B cell (primary cell): ENCODE measurements around the gene RARB. TPM values are rescaled to one million over a fixed set of nuclear protein-coding genes. Genes with fewer than 3 reads are reported as not detected.

Experiments used
- ATAC-seq: fragments of 200-7000 bp; cut with Tn5 transposase; one replicate; pipeline ENCODE4 v1.10.0; 2021; ENCODE audit warnings: low read depth, mild to moderate bottlenecking, moderate number of reproducible peaks, moderate library complexity
- CTCF ChIA-PET: fragments of 350-600 bp; sonication (Branson Sonifier 250); formaldehyde crosslinking; loops from one replicate; lab custom pipeline; 2021; ENCODE audit warnings: antibody characterized with exemption, inconsistent platforms; lab: Charles Lee
- POLR2A ChIA-PET: fragments of 350-600 bp; sonication (Branson Sonifier 250); formaldehyde crosslinking; loops from one replicate; lab custom pipeline; 2021; ENCODE audit warnings: antibody characterized with exemption; lab: Charles Lee
- DNase-seq: peaks from one replicate; pipeline ENCODE4 v3.0.0; 2013
- H2AFZ ChIP-seq: 2 replicates; pipeline ENCODE4 v1.6.1; 2012; ENCODE audit warnings: mild to moderate bottlenecking, low read depth, low read length; ENCODE audit not compliant: insufficient read depth, poor library complexity, severe bottlenecking
- H3K27ac ChIP-seq, 2 donors: 1 replicate in 1 of 2; 2 replicates in 1 of 2; pipeline ENCODE4 v1.5.1; 2012 to 2013; ENCODE audit warnings: low read length in 2 of 2, mild to moderate bottlenecking in 2 of 2, moderate library complexity in 1 of 2
- H3K27me3 ChIP-seq, 4 experiments: fragments of 200-600 bp in 1 of 4; sonication (generic) in 1 of 4; replicated peaks in 1 of 4; 1 replicate in 2 of 4; 2 replicates in 2 of 4; pipeline versions ENCODE4 v1.6.1 to v1.7.0; 2013 to 2016; ENCODE audit warnings: low read length in 3 of 4, mild to moderate bottlenecking in 2 of 4, mixed read lengths in 1 of 4, moderate library complexity in 1 of 4; ENCODE audit not compliant: insufficient read depth in 4 of 4, control insufficient read depth in 3 of 4; ENCODE audit errors: control extremely low read depth in 1 of 4
- H3K36me3 ChIP-seq, 2 experiments: replicated peaks in 1 of 2; 1 replicate in 1 of 2; 2 replicates in 1 of 2; pipeline versions ENCODE4 v1.6.1 to v1.7.1; 2013; ENCODE audit warnings: low read length in 1 of 2; ENCODE audit not compliant: insufficient read depth in 2 of 2, control insufficient read depth in 1 of 2; ENCODE audit errors: control extremely low read depth in 1 of 2, extremely low read depth in 1 of 2
- H3K4me1 ChIP-seq, 2 donors: fragments of 200-600 bp in 1 of 2; sonication (generic) in 1 of 2; 1 replicate in 1 of 2; 2 replicates in 1 of 2; pipeline versions ENCODE4 v1.5.1 to v1.6.1; 2013 to 2017; ENCODE audit warnings: low read length in 2 of 2; ENCODE audit not compliant: control insufficient read depth in 2 of 2, insufficient read depth in 2 of 2
- H3K4me2 ChIP-seq: replicated peaks from 2 replicates; pipeline ENCODE3; 2012; ENCODE audit warnings: mild to moderate bottlenecking, low read depth, low read length; ENCODE audit not compliant: poor library complexity, severe bottlenecking
- H3K4me3 ChIP-seq, 5 experiments: fragments of 200-600 bp in 1 of 5; sonication (generic) in 1 of 5; 1 replicate in 3 of 5; 2 replicates in 2 of 5; pipeline versions ENCODE4 v1.5.1 to v1.7.0; 2011 to 2016; ENCODE audit warnings: low read length in 4 of 5, mild to moderate bottlenecking in 4 of 5, low read depth in 2 of 5, control low read depth in 1 of 5, moderate library complexity in 1 of 5; ENCODE audit not compliant: insufficient read depth in 1 of 5; ENCODE audit errors: control extremely low read depth in 1 of 5, extremely low read depth in 1 of 5
- H3K79me2 ChIP-seq: fragments of 200-600 bp; sonication (generic); one replicate; pipeline ENCODE4 v1.6.0; 2016; ENCODE audit warnings: low read length; ENCODE audit not compliant: control insufficient read depth, insufficient read depth
- H3K9ac ChIP-seq: fragments of 200-600 bp; sonication (generic); 2 replicates; pipeline ENCODE4 v1.6.1; 2017; ENCODE audit warnings: mild to moderate bottlenecking, low read length, moderate library complexity
- H3K9me3 ChIP-seq, 3 donors: one replicate each; pipeline versions ENCODE4 v1.6.1 to v1.7.1; 2013; ENCODE audit warnings: low read length in 2 of 3; ENCODE audit not compliant: control insufficient read depth in 2 of 3, insufficient read depth in 1 of 3; ENCODE audit errors: control extremely low read depth in 1 of 3
- H4K20me1 ChIP-seq: 2 replicates; pipeline ENCODE4 v1.6.0; 2012; ENCODE audit warnings: mild to moderate bottlenecking, low read length; ENCODE audit not compliant: insufficient read depth, control insufficient read depth, poor library complexity, severe bottlenecking
- H3K27ac Mint-ChIP-seq: one replicate; pipeline ENCODE4 v1.8.0; 2021; ENCODE audit warnings: mixed read lengths
- H3K27me3 Mint-ChIP-seq: one replicate; pipeline ENCODE4 v1.8.0; 2021; ENCODE audit warnings: mixed read lengths
- H3K4me1 Mint-ChIP-seq: one replicate; pipeline ENCODE4 v1.8.0; 2021; ENCODE audit warnings: mixed read lengths
- H3K4me3 Mint-ChIP-seq: one replicate; pipeline ENCODE4 v1.8.0; 2021; ENCODE audit warnings: mixed read lengths
- H3K9me3 Mint-ChIP-seq: one replicate; pipeline ENCODE4 v1.8.0; 2022; ENCODE audit warnings: mixed read lengths; ENCODE audit not compliant: insufficient read depth
- CTCF ChIP-seq: fragments of 200-600 bp; IDR thresholded peaks from one replicate; pipeline ENCODE4 v1.8.0; 2022; ENCODE audit warnings: antibody characterized with exemption, mild to moderate bottlenecking
- EZH2 ChIP-seq: IDR thresholded peaks from 2 replicates; pipeline ENCODE4 v1.6.1; 2012; ENCODE audit warnings: borderline replicate concordance, low read depth, mild to moderate bottlenecking, moderate library complexity, low read length; ENCODE audit not compliant: insufficient read depth, poor library complexity, severe bottlenecking
- whole genome bisulfite sequencing: methylation state at CpG from one replicate; pipeline ENCODE4 v1.1.5; 2013; ENCODE audit warnings: missing lambda C conversion rate; ENCODE audit not compliant: insufficient coverage; 5-methylcytosine and 5-hydroxymethylcytosine counted together
- intact Hi-C: fragments of 100-400 bp; cut with micrococcal nuclease; formaldehyde crosslinking; loops from one replicate; pipeline ENCODE4 v1.10.0; 2022
- polyA plus RNA-seq: library from polyadenylated mRNA; depleted of rRNA; stranded (reverse); fragments of >200 nt; gene quantifications from 2 replicates; pipeline ENCODE4 v1.2.3, GENCODE V29; 2012
- total RNA-seq, 2 donors: library from RNA; stranded (reverse); fragments of 120-200 nt in 1 of 2; gene quantifications; 1 replicate in 1 of 2; 2 replicates in 1 of 2; pipeline versions ENCODE4 v1.2.3 to v1.2.4, GENCODE V29; 2013 to 2022

Gene RARB
- total and polyA plus RNA-seq, 2 donors (not counting 1 experiment from before 2014, with no cell fraction given): not detected

- intact Hi-C loops: no loop called here
- no CpG with 5 or more reads among the region's 4 CpGs for WGBS
- TF ChIP-seq CTCF (no peak), EZH2 (no peak)
Measured at GRCh38 chr3:25445731-25446130, 17.7 kb downstream of the RARB start.

GRCh38 chr3:25447285-25447684 is 19.2 kb downstream of the RARB start:
- no peak overlapping the region for H2AFZ ChIP-seq
- H3K4me3 Mint-ChIP-seq: no peak overlapping the region
- H3K27me3 ChIP-seq: no peaks in the 10 kb centered on the region
- no peaks in the 10 kb centered on the region for H3K36me3 ChIP-seq
- DNase-seq: no peak
- H3K9me3 ChIP-seq: peaks cover 0 to 4% (median 0%) of the 10 kb centered on the region in 3 donors
- no peaks in the 10 kb centered on the region for H3K9me3 Mint-ChIP-seq
- H3K9ac ChIP-seq: no peak overlapping the region
- intact Hi-C loops: no loop called here
- CTCF ChIA-PET: no interaction called here
- H3K4me3 ChIP-seq: no peak overlapping the region
- TF ChIP-seq EZH2 (no peak), CTCF (no peak)
- no peak overlapping the region for H3K4me2 ChIP-seq
- no peak overlapping the region for H3K27ac Mint-ChIP-seq
- H3K4me1 ChIP-seq: no peaks in the 10 kb centered on the region
- no peaks in the 10 kb centered on the region for H3K79me2 ChIP-seq
- WGBS: 88% methylated on average over 1 of the region's 3 CpGs
- no peak overlapping the region for H3K27ac ChIP-seq
- no peaks in the 10 kb centered on the region for H4K20me1 ChIP-seq
- H3K27me3 Mint-ChIP-seq: no peaks in the 10 kb centered on the region
- no peak for ATAC-seq
- H3K4me1 Mint-ChIP-seq: no peaks in the 10 kb centered on the region
- POLR2A ChIA-PET: no interaction called here

More at GRCh38 chr3:25445731-25446130, 17.7 kb downstream of the RARB start:
- no peaks in the 10 kb centered on the region for H3K36me3 ChIP-seq
- no peaks in the 10 kb centered on the region for H3K79me2 ChIP-seq
- peaks cover 0 to 2% (median 0%) of the 10 kb centered on the region in 3 donors for H3K9me3 ChIP-seq
- no peaks in the 10 kb centered on the region for H3K4me1 ChIP-seq
- H3K9me3 Mint-ChIP-seq: no peaks in the 10 kb centered on the region
- no peaks in the 10 kb centered on the region for H3K27me3 ChIP-seq
- DNase-seq (no peak), ATAC-seq (no peak)
- no peak overlapping the region for H3K9ac ChIP-seq
- no peaks in the 10 kb centered on the region for H4K20me1 ChIP-seq
- H3K27me3 Mint-ChIP-seq: no peaks in the 10 kb centered on the region
- H2AFZ ChIP-seq: no peak overlapping the region
- no peak overlapping the region for H3K27ac Mint-ChIP-seq
- no peak overlapping the region for H3K27ac ChIP-seq
- no peak overlapping the region for H3K4me3 ChIP-seq
- H3K4me2 ChIP-seq: no peak overlapping the region
- ChIA-PET POLR2A (no interaction called here), CTCF (no interaction called here)
- H3K4me3 Mint-ChIP-seq: no peak overlapping the region
- no peaks in the 10 kb centered on the region for H3K4me1 Mint-ChIP-seq
